IPS-NIHi11 (cell line): Measurements from ENCODE around the gene LHX4.

Source experiments
- DNase-seq: peaks from one replicate; pipeline ENCODE4 v3.0.0; 2012; ENCODE audit warnings: mixed read lengths, low spot score

Gene LHX4

DNA sequence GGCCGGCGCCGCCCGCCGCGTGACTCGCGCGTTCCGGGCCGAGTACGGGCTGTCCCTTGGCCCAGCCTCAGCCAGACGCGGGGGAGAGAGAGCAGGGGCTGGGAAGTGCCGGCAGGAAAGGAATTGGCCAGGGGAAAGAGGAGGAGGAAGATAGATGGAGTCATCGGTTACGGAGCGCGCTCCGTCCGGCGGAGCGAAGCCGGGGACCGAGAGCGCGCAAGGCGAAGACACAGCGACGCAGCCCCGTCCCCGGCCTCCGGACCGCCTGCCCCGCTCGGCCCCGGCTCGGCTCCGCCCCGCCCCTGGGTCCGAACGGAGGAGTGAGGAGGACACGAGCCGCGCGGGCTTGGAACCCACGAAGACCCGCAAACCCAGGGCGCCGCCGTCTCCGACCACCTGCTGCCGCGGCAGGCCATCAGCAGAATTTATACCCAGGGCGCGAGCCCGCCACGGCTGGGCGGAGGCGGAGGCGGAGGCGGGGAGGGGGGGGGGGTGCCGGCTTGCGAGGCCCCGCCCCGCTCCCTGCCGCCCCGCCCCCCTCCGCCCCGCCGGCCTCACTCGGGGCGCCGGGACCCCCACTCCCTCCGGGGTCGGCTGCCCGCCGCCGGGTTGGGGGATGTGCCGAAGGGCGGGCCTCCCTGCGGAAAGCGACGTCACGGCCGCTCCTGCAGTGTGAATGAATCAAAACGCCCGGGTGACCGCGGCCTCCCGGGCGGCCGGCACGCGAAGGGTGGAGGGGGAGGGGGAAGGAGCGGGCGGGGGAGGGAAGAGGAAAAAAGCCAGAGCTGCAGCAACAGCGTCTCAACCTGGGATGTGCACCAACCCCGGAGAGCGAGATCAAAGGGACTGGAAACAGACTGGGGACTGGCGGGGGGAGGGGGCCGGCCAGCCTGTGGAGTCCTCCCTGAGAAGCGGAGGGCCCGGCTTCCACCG lies at the start of gene LHX4:
TSS of gene LHX4 (plus strand) at position 782 of the 933 bp plus-strand sequence. CDS start 266 bp downstream, outside the sequence.
- peak; percentile 86 for DNase-seq

GRCh38 chr1:180181048-180181447 lies 49.0 kb upstream of the LHX4 start:
- no peak for DNase-seq

DNA sequence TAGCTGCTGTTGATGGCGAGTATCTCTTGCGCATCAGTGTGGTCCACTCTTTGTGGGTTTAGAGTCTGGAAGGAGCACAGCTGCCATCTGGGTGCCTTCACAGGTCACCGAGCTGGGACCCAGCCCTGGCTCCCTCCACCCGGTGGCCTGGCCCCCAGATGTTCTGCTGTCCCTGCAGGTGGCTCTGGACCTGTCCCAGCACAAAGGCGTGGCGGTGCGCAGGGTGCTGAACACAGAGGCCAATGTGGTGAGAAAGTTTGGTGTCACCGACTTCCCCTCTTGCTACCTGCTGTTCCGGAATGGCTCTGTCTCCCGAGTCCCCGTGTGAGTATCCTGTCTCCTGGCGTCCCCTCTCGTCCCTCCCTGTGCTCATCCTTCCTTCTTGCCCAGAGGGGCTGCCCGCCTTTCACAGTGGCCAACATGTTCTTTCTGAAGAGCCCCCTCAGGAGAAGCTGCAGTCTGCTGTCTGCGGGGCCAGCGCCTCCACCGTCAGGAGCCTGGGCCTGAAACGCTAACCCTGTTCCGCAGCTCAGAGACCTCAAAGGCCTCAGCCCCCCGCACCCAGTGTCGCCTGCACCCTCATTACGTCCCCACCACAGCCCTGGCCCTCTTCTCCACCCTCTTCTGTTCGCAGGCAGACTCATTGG lies 47.9 kb upstream of the LHX4 start:
- DNase-seq = no peak

DNA sequence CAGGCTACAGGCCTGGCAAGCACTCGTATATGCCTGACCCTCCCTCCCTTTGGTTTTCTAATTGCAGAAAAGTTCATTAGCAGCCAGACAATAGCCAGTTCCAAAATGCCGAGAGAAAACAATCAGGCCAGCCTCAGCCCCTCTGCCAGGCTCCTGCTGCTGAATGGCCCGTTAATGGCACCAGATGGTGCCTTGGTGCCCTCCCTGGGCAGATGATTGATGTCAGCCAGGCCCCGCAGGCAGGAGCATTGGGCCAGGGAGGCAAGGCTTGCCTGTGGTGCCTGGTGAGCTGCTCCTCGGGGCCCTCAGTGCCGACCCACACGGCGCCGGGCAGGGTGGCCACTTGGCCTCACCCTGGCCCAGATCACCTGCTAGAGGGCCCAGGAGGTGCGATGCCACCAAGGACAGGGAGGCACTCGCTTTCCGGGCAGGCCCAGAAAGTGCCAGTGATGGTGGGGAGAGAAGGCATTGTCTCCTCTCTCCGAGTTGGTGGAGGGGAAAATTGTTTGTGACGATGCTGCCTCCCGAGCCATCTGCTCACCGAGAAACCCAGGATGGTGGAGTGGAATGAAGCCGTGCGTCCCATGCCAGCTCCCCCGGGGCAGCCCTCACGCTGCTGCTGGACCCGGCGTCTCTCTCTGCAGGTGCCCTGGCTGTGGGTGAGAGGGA lies 47.3 kb upstream of the LHX4 start:
- DNase-seq = no peak

GRCh38 chr1:180183426-180183825 lies 46.6 kb upstream of the LHX4 start:
- DNase-seq = no peak

- no peak for DNase-seq
These were observed 46.0 kb upstream of the LHX4 start for GRCh38 chr1:180184041-180184440.

GRCh38 chr1:180185281-180185680 lies 44.8 kb upstream of the LHX4 start:
- no peak for DNase-seq

DNA sequence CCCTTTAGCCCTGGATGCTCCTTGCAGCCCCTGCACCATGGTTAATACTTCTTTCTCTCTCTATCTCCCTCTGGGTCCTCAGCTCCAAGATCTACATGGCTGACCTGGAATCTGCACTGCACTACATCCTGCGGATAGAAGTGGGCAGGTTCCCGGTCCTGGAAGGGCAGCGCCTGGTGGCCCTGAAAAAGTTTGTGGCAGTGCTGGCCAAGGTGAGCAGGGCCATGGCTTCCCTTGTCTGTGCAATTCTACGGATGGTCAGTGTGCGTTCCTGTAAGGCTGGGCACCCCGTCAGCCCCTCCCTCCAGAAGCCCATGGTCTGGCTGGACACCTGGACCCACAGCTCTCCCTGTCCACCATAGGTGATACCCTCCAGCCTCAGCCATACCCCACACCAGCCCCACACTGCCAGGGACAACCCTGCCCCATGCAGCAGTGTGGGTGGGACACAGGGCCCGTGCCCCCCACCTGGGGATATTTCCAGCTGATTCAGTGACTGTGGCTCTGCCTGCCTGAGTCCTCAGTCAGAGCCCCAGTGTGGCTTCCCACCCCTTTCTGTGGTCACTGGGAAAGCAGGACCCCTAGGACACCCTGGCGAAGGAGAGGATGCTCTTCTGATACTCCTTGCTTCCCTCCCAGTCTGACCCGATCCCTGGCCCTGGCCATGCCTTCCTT lies 44.0 kb upstream of the LHX4 start:
- DNase-seq = no peak

GRCh38 chr1:180186831-180187230 lies 43.2 kb upstream of the LHX4 start:
- DNase-seq = no peak

DNA sequence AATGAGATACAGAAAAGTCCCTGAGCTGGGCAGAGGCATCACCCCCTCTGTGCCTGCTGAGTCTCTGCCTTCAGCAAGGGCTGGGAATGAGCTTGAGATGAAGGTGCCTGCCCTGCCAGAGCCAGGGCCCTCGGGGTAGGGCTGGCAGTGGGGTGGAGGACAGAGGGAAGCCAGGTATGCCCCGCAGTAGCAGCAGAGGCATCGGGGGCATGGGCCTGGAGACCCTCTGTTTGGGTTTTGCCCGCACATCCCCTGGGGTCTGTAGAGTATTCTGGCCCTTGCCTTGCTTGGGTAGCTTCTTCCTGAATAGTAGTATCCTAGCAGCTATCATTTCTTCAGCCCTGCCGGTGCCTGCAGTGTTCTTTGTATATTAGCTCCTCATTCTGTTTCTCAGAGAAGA lies 42.4 kb upstream of the LHX4 start:
- DNase-seq = no peak

- DNase-seq = peak; percentile 84
These were observed 42.0 kb upstream of the LHX4 start for GRCh38 chr1:180188091-180188506.

- DNase-seq = no peak
These were observed 41.3 kb upstream of the LHX4 start for GRCh38 chr1:180188684-180189175.

GRCh38 chr1:180190091-180190490 lies 40.0 kb upstream of the LHX4 start:
- no peak for DNase-seq

GRCh38 chr1:180192172-180192571 lies 37.9 kb upstream of the LHX4 start:
- DNase-seq = no peak

DNA sequence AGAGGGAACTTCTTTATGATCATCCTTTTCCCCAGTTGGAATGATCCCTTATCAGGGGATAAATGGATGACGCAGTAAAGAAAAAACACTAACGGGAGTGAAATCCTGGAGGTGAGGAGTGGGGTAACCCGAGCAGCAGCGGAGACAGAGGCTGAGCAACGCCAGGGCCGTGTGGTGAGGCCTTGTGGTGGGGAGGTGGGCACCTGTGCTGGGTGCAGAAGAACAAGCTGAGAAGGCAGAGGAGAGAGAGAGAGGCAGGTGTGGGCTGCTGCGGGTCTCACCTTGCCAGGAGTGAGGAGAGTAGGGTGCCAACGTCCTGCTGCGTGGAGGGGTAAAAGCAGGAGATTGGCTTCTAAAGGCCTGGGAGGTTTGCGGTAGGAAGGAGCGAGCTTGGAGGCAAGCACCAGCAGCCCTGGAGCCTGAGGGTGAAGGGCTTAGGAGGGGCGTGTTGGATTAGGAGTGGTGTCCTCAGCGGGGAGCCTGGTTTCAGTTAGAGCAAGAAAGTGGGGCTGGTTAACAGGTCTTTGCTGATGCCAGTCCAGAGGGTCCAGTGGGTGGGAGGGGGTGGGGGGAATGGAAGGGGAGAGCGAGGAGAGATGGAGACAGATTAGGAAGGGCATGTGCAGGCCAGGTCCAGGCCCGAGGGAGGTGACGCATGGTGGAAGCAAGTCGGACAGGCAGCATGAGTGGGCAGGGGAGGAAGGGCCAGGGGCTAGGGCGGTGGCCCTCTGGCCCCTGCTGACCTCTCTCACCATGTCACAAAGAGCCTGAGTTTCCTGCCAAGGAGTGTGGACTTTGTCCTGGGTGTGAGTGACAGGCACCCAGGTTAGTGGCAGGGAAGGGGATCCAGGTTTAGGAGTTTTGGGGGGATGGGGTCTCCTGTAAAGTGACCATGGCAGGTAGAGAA lies 36.7 kb upstream of the LHX4 start:
- no peak for DNase-seq

DNA sequence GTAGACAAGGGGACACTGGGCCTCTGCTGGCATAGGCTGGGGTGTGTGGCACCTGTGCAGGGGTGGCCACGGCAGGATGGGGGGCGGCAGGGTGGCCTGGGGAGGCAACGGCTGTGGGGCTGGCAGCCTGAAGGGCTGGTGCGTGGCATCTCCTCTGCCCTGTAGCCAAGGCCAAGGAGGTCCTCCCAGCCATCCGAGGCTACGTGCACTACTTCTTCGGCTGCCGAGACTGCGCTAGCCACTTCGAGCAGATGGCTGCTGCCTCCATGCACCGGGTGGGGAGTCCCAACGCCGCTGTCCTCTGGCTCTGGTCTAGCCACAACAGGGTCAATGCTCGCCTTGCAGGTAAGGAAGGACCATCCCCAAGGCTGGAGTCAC lies 36.0 kb upstream of the LHX4 start:
- no peak for DNase-seq

- peak; percentile 49 for DNase-seq
These were observed 35.4 kb upstream of the LHX4 start for GRCh38 chr1:180194546-180195207.

DNA sequence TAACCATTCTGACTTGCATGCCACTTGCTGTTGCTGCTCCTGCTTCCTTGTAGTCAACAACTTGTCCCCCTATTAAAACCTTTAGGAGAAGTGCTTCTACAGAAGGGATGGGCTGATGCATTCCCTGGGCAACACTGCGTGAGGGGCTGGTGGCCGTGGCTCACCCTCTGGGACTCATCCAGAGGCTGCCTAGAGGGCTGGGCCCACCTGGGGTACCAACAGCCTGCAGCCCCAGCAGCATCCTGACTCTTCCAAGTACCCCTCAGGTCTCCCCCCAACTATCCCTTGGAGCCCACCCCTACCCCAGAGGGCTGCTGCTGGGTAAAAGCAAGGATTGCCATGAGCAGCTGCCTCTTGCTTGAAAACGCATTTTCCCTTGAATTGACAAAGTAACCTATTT lies 34.7 kb upstream of the LHX4 start:
- DNase-seq = no peak

GRCh38 chr1:180195916-180196315 lies 34.1 kb upstream of the LHX4 start:
- DNase-seq = no peak

GRCh38 chr1:180196436-180197003 lies 33.5 kb upstream of the LHX4 start:
- no peak for DNase-seq
